ENCODE results near the gene BRI3BP. TPM values are rescaled to one million over a fixed set of nuclear protein-coding genes. Genes with fewer than 3 reads are reported as not detected.
A peak's percentile ranks its signal among the peaks of the same experiment; 100 is the strongest.
"Not testable (repeated sequence)": the region's sequence is repeated elsewhere in the genome, so short reads cannot be mapped to it uniquely, and the experiment has no call there.

BRI3BP gene
- total and polyA plus RNA-seq, 9 of the 15 experiments (the other 6 are each of a cell fraction or from before 2014, with no cell fraction given), result 12.3 to 25.0 (median 16.6) TPM

DNA sequence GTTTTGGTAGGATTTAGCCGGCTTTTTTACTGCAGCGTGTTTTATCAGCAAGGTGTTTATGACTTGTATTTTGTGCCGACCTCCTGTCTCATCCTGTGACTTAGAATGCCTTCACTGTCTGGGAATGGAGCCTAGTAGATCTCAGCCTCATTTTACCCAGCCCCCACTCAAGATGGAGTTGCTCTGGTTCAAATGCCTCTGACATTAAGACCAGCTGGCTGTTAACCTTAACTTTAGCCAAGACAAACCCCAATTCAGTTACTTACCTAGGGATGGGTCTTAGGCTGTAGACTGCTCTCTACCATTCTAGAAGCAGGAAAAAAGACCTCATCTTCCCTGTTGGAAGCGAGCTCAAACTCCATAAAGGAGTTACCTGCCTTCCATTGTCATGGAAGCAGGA, 70.1 kb downstream of the BRI3BP start:
- ATAC-seq; DNase-seq (ENCODE audit: extremely low read depth in 1 of 4, low spot score in 3 of 4); H3K79me2 ChIP-seq (ENCODE audit: control insufficient read depth, insufficient read depth, low read length); H3K36me3 ChIP-seq (ENCODE audit: control insufficient read depth, insufficient read depth, low read length); H3K9me1 ChIP-seq (ENCODE audit: control insufficient read depth, insufficient read depth, low read length); H4K20me1 ChIP-seq (replicated peaks; ENCODE audit: control insufficient read depth, insufficient read depth, low read length); H3K4me2 ChIP-seq (ENCODE audit: insufficient read depth, low read length); H2AFZ ChIP-seq (ENCODE audit: low read depth, low read length); CTCF ChIA-PET (ENCODE audit: low intra/inter-chr PET ratio); in situ Hi-C loops (cut with MboI); intact Hi-C loops (cut with micrococcal nuclease); H3K9ac ChIP-seq (ENCODE audit: insufficient read depth in 1 of 2, low read depth in 2 of 2, low read length in 2 of 2); H3K9me3 ChIP-seq (replicated peaks; ENCODE audit: control insufficient read depth, insufficient read depth, low read depth, low read length); H3K27ac ChIP-seq (ENCODE audit: extremely low read depth, low read depth, low read length); H3K27me3 ChIP-seq (ENCODE audit: control insufficient read depth in 2 of 2, insufficient read depth in 2 of 2, low read length in 2 of 2); BruUV-seq (replicated peaks); H3K4me3 ChIP-seq; TF ChIP-seq NR2C1 (IDR thresholded peaks at IDR 0.05): not testable (repeated sequence)
- H3K4me1 ChIP-seq (replicated peaks in 1 of 2; ENCODE audit: control insufficient read depth in 2 of 2, insufficient read depth in 2 of 2, low read length in 2 of 2), result peaks cover 0 to 15% of the 10 kb centered on the region in 2 experiments; a peak in 3 of 5 replicates
- 35% methylated on average over 4 of the region's 4 CpGs for WGBS (ENCODE audit: insufficient coverage, low coverage, missing lambda C conversion rate)
- peak; percentile 40 for FAIRE-seq
- POLR2A ChIA-PET, result interaction anchor here (0.6 to 1.0 kb wide), 2 partner anchors 26 to 69 kb away, joined by 4 read pairs; no protein-coding TSS in a partner anchor
- TF ChIP-seq, protein P1, sequence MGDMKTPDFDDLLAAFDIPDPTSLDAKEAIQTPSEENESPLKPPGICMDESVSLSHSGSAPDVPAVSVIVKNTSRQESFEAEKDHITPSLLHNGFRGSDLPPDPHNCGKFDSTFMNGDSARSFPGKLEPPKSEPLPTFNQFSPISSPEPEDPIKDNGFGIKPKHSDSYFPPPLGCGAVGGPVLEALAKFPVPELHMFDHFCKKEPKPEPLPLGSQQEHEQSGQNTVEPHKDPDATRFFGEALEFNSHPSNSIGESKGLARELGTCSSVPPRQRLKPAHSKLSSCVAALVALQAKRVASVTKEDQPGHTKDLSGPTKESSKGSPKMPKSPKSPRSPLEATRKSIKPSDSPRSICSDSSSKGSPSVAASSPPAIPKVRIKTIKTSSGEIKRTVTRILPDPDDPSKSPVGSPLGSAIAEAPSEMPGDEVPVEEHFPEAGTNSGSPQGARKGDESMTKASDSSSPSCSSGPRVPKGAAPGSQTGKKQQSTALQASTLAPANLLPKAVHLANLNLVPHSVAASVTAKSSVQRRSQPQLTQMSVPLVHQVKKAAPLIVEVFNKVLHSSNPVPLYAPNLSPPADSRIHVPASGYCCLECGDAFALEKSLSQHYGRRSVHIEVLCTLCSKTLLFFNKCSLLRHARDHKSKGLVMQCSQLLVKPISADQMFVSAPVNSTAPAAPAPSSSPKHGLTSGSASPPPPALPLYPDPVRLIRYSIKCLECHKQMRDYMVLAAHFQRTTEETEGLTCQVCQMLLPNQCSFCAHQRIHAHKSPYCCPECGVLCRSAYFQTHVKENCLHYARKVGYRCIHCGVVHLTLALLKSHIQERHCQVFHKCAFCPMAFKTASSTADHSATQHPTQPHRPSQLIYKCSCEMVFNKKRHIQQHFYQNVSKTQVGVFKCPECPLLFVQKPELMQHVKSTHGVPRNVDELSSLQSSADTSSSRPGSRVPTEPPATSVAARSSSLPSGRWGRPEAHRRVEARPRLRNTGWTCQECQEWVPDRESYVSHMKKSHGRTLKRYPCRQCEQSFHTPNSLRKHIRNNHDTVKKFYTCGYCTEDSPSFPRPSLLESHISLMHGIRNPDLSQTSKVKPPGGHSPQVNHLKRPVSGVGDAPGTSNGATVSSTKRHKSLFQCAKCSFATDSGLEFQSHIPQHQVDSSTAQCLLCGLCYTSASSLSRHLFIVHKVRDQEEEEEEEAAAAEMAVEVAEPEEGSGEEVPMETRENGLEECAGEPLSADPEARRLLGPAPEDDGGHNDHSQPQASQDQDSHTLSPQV (IDR thresholded peaks at IDR 0.05), result peak; percentile 82
- peak; percentile 49; the same call in 1 of the 2 replicates for TF ChIP-seq NR2C1 (tag; IDR thresholded peaks at IDR 0.05)
- peak; percentile 63; the same call in 1 of the 2 replicates for TF ChIP-seq PTRF (tag; IDR thresholded peaks at IDR 0.05)
- peak; percentile 84 for TF ChIP-seq PTTG1 (tag; IDR thresholded peaks at IDR 0.05; ENCODE audit: low read depth)
